Muscle of arm (tissue), 14 donors: Measurements from ENCODE around the gene FAR1. TPM values are rescaled to one million over a fixed set of nuclear protein-coding genes. Genes with fewer than 3 reads are reported as not detected.
"Not testable (repeated sequence)": the region's sequence is repeated elsewhere in the genome, so short reads cannot be mapped to it uniquely, and the experiment has no call there.

Experiments used
- DNase-seq: peaks from one replicate; pipeline ENCODE4 v3.0.0-alpha.2; 2013
- long read RNA-seq, 11 donors: transcript quantifications; one replicate each; lab custom pipeline, GENCODE V29; 2026
- polyA plus RNA-seq, 12 donors: library from polyadenylated mRNA; unstranded; fragments of 120-200 nt; gene quantifications; one replicate each; pipeline ENCODE4 v1.2.1, GENCODE V29; 2013; ENCODE audit not compliant: insufficient read length in 12 of 12

Gene FAR1
- 10 to 100 TPM in 11 of 12 donors, not detected in 1; 37.3 to 72.5 (median 53.8) TPM for polyA plus RNA-seq
- long read RNA-seq, donor 1, full-length matches to known transcripts, result 18 of 18 reads
- long read RNA-seq, donor 1, partial matches to known transcripts, result 0 of 18 reads
- long read RNA-seq, donor 1, other reads (novel, unspliced or antisense), result 0 of 18 reads
- long read RNA-seq, donor 2, full-length matches to known transcripts, result 9 of 9 reads
- long read RNA-seq, donor 2, partial matches to known transcripts, result 0 of 9 reads
- long read RNA-seq, donor 2, other reads (novel, unspliced or antisense), result 0 of 9 reads
- long read RNA-seq, donor 3, full-length matches to known transcripts, result 6 of 6 reads
- long read RNA-seq, donor 3, partial matches to known transcripts, result 0 of 6 reads
- long read RNA-seq, donor 3, other reads (novel, unspliced or antisense), result 0 of 6 reads
- long read RNA-seq, donor 4, full-length matches to known transcripts, result 5 of 5 reads
- long read RNA-seq, donor 4, partial matches to known transcripts, result 0 of 5 reads
- long read RNA-seq, donor 4, other reads (novel, unspliced or antisense), result 0 of 5 reads
- long read RNA-seq, donor 5, result 0 reads
- long read RNA-seq, donor 6, full-length matches to known transcripts, result 7 of 12 reads
- long read RNA-seq, donor 6, partial matches to known transcripts, result 5 of 12 reads
- long read RNA-seq, donor 6, other reads (novel, unspliced or antisense), result 0 of 12 reads
- long read RNA-seq, donor 7, full-length matches to known transcripts, result 3 of 3 reads
- long read RNA-seq, donor 7, partial matches to known transcripts, result 0 of 3 reads
- long read RNA-seq, donor 7, other reads (novel, unspliced or antisense), result 0 of 3 reads
- long read RNA-seq, donor 8, full-length matches to known transcripts, result 13 of 13 reads
- long read RNA-seq, donor 8, partial matches to known transcripts, result 0 of 13 reads
- long read RNA-seq, donor 8, other reads (novel, unspliced or antisense), result 0 of 13 reads
- long read RNA-seq, donor 9, full-length matches to known transcripts, result 5 of 5 reads
- long read RNA-seq, donor 9, partial matches to known transcripts, result 0 of 5 reads
- long read RNA-seq, donor 9, other reads (novel, unspliced or antisense), result 0 of 5 reads
- long read RNA-seq, donor 10, full-length matches to known transcripts, result 7 of 7 reads
- long read RNA-seq, donor 10, partial matches to known transcripts, result 0 of 7 reads
- long read RNA-seq, donor 10, other reads (novel, unspliced or antisense), result 0 of 7 reads
- long read RNA-seq, donor 11, full-length matches to known transcripts, result 9 of 14 reads
- long read RNA-seq, donor 11, partial matches to known transcripts, result 5 of 14 reads
- long read RNA-seq, donor 11, other reads (novel, unspliced or antisense), result 0 of 14 reads

- DNase-seq, result peak; percentile 98
Measured at GRCh38 chr11:13668102-13668956, at the start of gene FAR1. Gene FAR1 (plus strand): TSS chr11:13668668. CDS start chr11:13694766, 26,098 bp downstream.

- DNase-seq, result no peak
Measured at GRCh38 chr11:13620063-13620462, 48.4 kb upstream of the FAR1 start.

GRCh38 chr11:13626818-13627217 is 41.6 kb upstream of the FAR1 start:
- DNase-seq, result not testable (repeated sequence)

- not testable (repeated sequence) for DNase-seq
Measured at GRCh38 chr11:13628634-13629033, 39.8 kb upstream of the FAR1 start.

- no peak for DNase-seq
Measured at GRCh38 chr11:13629779-13630178, 38.7 kb upstream of the FAR1 start.

GRCh38 chr11:13635290-13635689 is 33.2 kb upstream of the FAR1 start:
- DNase-seq, result no peak

GRCh38 chr11:13635804-13636203 is 32.7 kb upstream of the FAR1 start:
- no peak for DNase-seq

GRCh38 chr11:13637125-13638069 is 31.1 kb upstream of the FAR1 start:
- no peak for DNase-seq

- DNase-seq, result no peak
Measured at GRCh38 chr11:13638422-13638821, 30.0 kb upstream of the FAR1 start.

GRCh38 chr11:13644997-13645687 is 23.3 kb upstream of the FAR1 start:
- no peak for DNase-seq

- DNase-seq, result no peak
Measured at GRCh38 chr11:13647391-13647790, 21.1 kb upstream of the FAR1 start.

- DNase-seq, result no peak
Measured at GRCh38 chr11:13649619-13650018, 18.8 kb upstream of the FAR1 start.

GRCh38 chr11:13651515-13651914 is 17.0 kb upstream of the FAR1 start:
- DNase-seq, result not testable (repeated sequence)

GRCh38 chr11:13661074-13661623 is 7.3 kb upstream of the FAR1 start:
- DNase-seq, result no peak

GRCh38 chr11:13663631-13664071 is 4.8 kb upstream of the FAR1 start:
- no peak for DNase-seq

- no peak for DNase-seq
Measured at GRCh38 chr11:13664351-13664750, 4.1 kb upstream of the FAR1 start.

- no peak for DNase-seq
Measured at GRCh38 chr11:13666708-13667107, 1.8 kb upstream of the FAR1 start.

- no peak for DNase-seq
Measured at GRCh38 chr11:13667245-13667644, 1.2 kb upstream of the FAR1 start.

GRCh38 chr11:13667795-13668101 is 720 bp upstream of the FAR1 start:
- peak; percentile 26 for DNase-seq
